Suprapubic skin (tissue), 4 donors: ENCODE data around the gene RUBCN.

ENCODE experiments used
- CTCF ChIP-seq, 2 donors: fragments of 200-600 bp in 1 of 2; fragments of 450-650 bp in 1 of 2; sonication (generic) in 1 of 2; IDR thresholded peaks; one replicate each; pipeline ENCODE4 v1.5.1; 2016 to 2019; ENCODE audit warnings: antibody characterized with exemption in 2 of 2, mild to moderate bottlenecking in 1 of 2, moderate library complexity in 1 of 2
- EP300 ChIP-seq: sonication (generic); formaldehyde crosslinking; IDR thresholded peaks from one replicate; pipeline ENCODE4 v1.6.1; 2017; ENCODE audit warnings: antibody characterized with exemption
- POLR2A ChIP-seq, 2 donors: fragments of 450-650 bp; IDR thresholded peaks; one replicate each; pipeline ENCODE4 v1.6.1; 2017; ENCODE audit warnings: antibody characterized with exemption in 2 of 2, mild to moderate bottlenecking in 2 of 2, moderate library complexity in 2 of 2
- POLR2AphosphoS5 ChIP-seq, 3 donors: sonication (generic); formaldehyde crosslinking; IDR thresholded peaks; one replicate each; pipeline ENCODE4 v1.6.1; 2017; ENCODE audit warnings: antibody characterized with exemption in 3 of 3

GRCh38 chr3:197752107-197752506 lies 15.4 kb upstream of the RUBCN start:
- no peak for TF ChIP-seq EP300
- no peak for TF ChIP-seq CTCF (IDR thresholded peaks at IDR 0.05)
- no peak for TF ChIP-seq POLR2A (IDR thresholded peaks at IDR 0.05)
- no peak for TF ChIP-seq POLR2AphosphoS5 (IDR thresholded peaks at IDR 0.05)
